Epithelial cell of prostate (primary cell): Measurements from ENCODE around the gene RET.

Experiments used
- DNase-seq: peaks from one replicate; pipeline ENCODE4 v3.0.0-alpha.2; 2011; ENCODE audit warnings: low read depth, low spot score
- H3K27ac ChIP-seq: fragments of 450-650 bp; 2 replicates; pipeline ENCODE4 v1.5.1; 2017; ENCODE audit warnings: mild to moderate bottlenecking

Gene RET

GRCh38 chr10:43060291-43060690 is 16.6 kb upstream of the RET start:
- H3K27ac ChIP-seq, result no peak overlapping the region
- no peak for DNase-seq

- no peak overlapping the region for H3K27ac ChIP-seq
- DNase-seq, result no peak
Observed at GRCh38 chr10:43061331-43061730, 15.5 kb upstream of the RET start.

GRCh38 chr10:43061760-43062159 is 15.1 kb upstream of the RET start:
- no peak overlapping the region for H3K27ac ChIP-seq
- DNase-seq, result no peak

- DNase-seq, result no peak
- no peak overlapping the region for H3K27ac ChIP-seq
Observed at GRCh38 chr10:43062402-43063160, 14.3 kb upstream of the RET start.

- DNase-seq, result no peak
- H3K27ac ChIP-seq, result no peak overlapping the region
Observed at GRCh38 chr10:43064331-43065075, 12.4 kb upstream of the RET start.

GRCh38 chr10:43065234-43065633 is 11.6 kb upstream of the RET start:
- DNase-seq, result no peak
- H3K27ac ChIP-seq, result no peak overlapping the region

- DNase-seq, result no peak
Observed at GRCh38 chr10:43065761-43066160, 11.1 kb upstream of the RET start.

GRCh38 chr10:43066481-43066880 is 10.4 kb upstream of the RET start:
- no peak for DNase-seq
- H3K27ac ChIP-seq, result no peak overlapping the region

More at GRCh38 chr10:43065761-43066160, 11.1 kb upstream of the RET start:
- no peak overlapping the region for H3K27ac ChIP-seq

- DNase-seq, result no peak
- no peak overlapping the region for H3K27ac ChIP-seq
Observed at GRCh38 chr10:43067391-43068135, 9.3 kb upstream of the RET start.

GRCh38 chr10:43068136-43068395 is 8.8 kb upstream of the RET start:
- no peak for DNase-seq
- no peak overlapping the region for H3K27ac ChIP-seq

GRCh38 chr10:43068471-43069210 is 8.2 kb upstream of the RET start:
- DNase-seq, result no peak
- no peak overlapping the region for H3K27ac ChIP-seq

- H3K27ac ChIP-seq, result no peak overlapping the region
- DNase-seq, result no peak
Observed at GRCh38 chr10:43069211-43069515, 7.7 kb upstream of the RET start.

GRCh38 chr10:43069579-43069978 is 7.3 kb upstream of the RET start:
- no peak for DNase-seq
- no peak overlapping the region for H3K27ac ChIP-seq

- no peak for DNase-seq
- no peak overlapping the region for H3K27ac ChIP-seq
Observed at GRCh38 chr10:43070121-43071085, 6.5 kb upstream of the RET start.

GRCh38 chr10:43071865-43072650 is 4.8 kb upstream of the RET start:
- no peak overlapping the region for H3K27ac ChIP-seq
- no peak for DNase-seq

GRCh38 chr10:43073191-43073590 is 3.7 kb upstream of the RET start:
- DNase-seq, result no peak
- no peak overlapping the region for H3K27ac ChIP-seq

GRCh38 chr10:43073721-43074120 is 3.1 kb upstream of the RET start:
- no peak for DNase-seq
- H3K27ac ChIP-seq, result no peak overlapping the region

GRCh38 chr10:43074409-43074808 is 2.5 kb upstream of the RET start:
- no peak overlapping the region for H3K27ac ChIP-seq
- DNase-seq, result no peak
